Stimulated activated CD8-positive, alpha-beta memory T cell treated with anti-CD3 and anti-CD28 coated beads, Interleukin-15, amount 100 ng/mL, for 4 hours (primary cell): ENCODE data around the gene KCNIP3.
"Not testable (repeated sequence)": the region's sequence is repeated elsewhere in the genome, so short reads cannot be mapped to it uniquely, and the experiment has no call there.

Experiments used
- DNase-seq, 2 donors: peaks; one replicate each; pipeline ENCODE4 v3.0.0-alpha.2; 2020; ENCODE audit warnings: low read depth in 2 of 2

Gene KCNIP3

DNA sequence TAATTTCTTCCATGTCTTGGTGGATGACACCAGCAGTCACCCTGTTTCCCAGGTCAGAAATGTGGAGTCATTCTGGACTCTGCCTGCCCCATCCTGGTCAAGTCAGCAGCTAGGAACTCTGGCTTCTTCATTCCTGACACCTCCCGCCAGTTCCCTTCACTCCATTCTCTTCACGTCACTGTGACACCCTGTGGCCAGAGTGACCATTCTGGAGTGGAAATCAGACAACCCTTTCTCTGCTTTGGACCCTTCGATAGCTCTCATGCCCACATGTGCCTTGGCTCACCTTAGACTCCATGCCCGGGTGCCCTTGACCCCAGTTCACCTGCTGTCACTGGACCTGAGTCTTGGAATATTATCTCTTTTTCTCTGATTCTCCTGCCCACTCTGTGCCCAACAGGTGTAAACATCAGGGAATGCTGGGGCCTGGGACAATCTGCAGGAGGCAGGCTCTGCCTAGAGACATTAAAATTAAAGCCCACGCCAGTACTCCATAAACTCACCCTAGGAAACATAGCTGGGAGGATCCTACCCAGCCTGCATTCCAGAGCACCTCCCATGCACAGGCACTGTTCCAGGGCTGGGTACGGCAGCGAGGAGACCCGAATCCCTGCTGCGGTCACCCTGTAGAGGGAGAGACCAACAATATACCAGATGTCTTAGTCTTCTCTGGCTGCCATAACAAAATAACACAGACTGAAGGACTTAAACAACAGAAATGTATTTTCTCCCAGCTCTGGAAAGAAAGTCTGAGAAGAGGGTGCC, 64.3 kb downstream of the KCNIP3 start:
- no peak for DNase-seq

DNA sequence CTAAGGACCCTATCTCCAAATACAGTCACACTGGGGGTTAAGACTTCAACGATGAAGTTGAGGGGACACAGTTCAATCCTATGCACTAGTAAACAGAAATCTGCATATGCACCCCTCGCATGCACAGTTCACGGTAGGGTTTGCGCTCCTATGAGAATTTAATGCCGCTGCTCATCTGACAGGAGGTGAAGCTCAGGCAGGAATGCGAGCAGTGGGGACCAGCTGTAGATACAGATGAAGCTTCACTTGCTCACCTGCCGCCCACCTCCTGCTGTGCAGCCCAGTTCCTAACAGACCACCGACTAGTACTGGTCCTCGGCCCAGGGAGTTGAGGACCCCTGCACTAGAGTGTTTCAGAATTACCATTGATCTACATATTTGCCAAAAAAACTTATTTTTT, 65.3 kb downstream of the KCNIP3 start:
- no peak for DNase-seq

DNA sequence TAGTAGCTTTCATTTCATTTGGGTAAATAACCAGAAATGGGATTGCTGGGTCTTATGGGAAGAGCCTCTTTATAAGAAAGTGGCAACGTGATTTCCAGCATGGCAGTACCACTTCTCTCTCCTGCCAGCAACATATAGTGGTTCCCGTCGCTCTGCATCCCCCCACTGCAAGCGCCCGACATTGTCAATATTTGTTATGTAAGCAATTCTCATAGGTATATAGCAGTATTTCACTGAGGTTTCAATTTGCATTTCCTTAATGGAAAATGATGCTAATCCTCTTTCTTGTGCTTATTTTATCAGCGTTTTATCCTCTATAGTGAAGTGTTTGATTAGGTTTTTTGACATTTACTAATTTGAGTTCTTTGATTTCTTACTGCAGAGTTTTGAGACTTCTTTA, 69.4 kb downstream of the KCNIP3 start:
- DNase-seq, result no peak

DNA sequence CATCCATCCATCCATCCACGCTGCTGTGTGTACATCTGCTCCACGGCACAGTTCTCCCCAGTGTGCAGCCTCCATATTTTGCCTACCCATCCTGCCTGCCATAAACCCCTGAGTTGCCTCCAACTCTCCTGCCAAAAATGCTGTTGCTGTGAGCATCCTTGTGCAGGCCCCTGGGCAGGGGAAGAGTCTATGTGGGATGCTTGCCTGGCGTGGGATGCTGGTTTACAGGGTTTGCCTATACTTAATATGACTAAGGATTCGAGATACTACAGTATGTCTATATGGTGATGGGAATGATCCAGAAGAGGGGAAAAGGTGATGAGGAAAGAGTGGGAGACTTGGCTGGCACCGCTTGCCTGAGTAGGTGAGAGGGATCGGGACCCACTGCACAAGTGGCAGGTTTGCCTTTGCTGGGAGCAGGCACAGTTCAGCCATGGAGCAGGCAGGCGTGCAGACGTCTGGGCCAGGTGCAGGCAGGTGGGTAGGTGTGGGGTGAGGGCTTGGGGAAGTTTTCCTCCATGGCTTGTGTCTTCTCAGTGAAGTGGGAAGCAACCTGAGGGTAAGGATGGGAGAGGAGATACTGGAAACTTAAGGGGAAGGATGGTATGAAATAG, 75.2 kb downstream of the KCNIP3 start:
- DNase-seq, result no peak

DNA sequence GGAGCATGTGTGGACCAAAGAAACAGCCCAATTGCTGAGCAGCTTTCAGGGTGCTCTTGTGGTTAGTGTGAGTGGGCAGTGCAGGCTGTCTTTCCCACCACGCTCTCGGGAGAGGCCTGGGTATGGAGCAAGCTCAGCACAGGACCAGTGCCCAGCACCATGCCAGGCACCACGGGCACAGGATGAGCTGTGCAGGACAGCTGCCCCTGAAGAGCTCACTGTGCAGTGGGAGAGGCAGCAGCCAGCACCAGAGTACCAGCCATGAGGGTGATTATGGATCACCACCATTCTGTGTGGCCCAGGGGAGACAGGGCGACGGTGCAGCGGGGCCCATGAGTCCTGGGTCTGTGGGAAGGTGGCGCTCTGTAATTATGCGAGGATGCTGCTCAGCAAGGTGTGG, 75.7 kb downstream of the KCNIP3 start:
- DNase-seq, result no peak

DNA sequence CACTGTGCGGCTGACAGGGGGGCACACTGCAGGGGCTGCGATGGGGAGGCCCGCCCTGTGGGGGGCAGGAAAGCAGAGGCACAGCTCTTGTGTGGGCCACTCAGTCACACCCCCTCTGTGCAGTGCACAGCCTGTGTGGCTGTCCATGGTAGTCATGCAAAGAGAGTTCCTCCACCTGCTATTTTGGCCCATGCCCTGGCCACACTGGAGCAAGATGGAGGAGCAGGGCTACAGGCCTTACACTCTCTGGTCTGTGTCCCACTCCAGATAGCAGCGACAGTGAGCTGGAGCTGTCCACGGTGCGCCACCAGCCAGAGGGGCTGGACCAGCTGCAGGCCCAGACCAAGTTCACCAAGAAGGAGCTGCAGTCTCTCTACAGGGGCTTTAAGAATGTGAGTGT, 76.9 kb downstream of the KCNIP3 start:
- DNase-seq, result no peak

GRCh38 chr2:95374451-95374920, 77.3 kb downstream of the KCNIP3 start:
- no peak for DNase-seq

DNA sequence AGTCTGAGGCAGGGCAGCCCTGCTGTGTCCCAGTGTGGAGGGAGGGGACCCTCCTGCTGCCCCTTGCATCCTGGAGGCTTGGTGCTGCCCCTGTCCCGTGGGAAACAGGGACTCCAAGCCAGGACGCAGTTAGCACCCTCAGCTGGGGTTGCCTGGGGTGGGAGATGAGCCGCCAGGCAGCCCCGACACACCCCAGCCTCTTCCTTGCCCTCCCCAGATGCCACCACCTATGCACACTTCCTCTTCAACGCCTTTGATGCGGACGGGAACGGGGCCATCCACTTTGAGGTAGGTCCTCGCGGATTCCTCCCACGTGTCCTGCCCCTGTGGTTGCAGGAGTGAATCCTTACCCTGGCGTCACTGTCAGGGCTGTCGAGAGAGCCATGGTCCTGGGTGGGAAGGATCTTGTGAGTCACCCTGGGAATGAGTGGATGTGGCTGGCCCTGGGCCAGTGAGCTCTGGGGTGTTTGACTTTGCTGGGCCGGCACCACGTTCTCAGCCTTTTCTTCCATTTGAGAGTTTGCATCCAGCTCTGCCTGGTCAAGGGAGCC, 77.8 kb downstream of the KCNIP3 start:
- no peak for DNase-seq

DNA sequence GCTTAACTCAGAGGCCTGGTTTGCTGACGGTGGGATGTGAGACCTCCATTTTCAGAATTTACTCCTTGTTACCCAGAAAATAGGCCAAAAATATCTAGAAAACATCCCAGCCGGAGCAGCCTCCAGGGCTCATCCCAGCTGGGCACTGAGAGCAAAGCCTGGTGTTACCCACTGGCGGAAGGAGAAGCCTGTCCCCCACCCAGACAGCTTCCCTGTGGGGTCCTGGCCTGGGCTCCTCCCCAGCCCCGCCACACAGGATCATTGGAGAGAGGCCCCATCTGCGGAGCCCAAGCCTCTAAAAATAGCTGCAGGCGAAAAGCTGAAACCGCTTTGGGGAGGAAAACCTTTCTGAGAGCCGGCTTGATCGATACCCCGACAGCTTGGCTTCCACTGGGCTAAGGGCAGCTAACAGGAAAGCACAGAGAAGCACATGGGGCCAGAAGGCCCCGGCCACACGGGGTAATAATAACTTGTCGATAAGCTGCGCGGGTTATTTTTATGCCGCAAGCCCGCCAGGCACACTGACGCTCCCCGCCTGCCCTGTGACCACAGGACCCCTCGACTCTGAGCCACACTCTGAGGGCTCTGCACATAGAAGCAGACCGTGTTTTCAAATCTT, 78.5 kb downstream of the KCNIP3 start:
- no peak for DNase-seq

DNA sequence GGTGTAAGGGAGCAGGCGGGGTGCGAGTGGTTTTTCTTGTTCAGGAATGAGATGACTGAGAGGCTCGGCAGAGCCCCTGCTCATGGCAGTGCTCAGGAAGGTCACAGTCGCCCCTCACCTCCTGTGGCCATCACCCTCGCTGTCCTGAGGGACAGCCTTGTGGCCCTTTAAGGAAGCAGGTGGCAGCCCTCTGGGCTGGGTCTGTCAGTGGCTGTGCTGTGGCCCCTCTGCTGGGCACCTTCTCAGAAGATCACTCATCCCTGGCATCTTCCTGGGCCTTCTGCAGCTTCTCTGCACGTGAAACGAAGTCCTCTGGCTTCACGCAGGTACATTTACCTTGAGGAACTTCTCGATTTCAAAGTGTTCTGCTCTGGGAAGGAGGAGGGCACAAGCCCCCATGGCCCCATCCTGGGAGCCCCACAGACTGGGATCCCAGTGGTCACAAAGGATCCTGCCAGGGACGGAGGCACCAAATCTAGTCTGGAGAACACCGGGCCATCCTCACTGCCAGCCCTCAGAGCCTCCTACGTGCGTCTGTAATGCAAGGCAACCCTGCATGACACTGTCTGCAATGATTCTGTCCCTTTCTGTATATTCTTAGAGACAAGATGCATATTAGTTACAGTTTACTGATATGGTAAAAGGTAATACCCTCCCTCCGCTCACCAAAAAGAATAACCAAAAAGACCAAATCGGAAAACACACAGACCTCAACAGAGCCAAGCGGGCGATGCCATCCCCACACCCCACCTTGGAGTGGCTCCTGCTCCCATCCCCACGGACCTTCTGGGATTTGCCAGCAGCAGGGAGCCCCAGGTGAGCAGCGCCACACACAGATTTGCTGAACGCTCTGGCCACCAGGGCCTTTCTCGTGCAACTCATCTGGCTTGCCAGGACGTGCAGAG, 79.4 kb downstream of the KCNIP3 start:
- no peak for DNase-seq

DNA sequence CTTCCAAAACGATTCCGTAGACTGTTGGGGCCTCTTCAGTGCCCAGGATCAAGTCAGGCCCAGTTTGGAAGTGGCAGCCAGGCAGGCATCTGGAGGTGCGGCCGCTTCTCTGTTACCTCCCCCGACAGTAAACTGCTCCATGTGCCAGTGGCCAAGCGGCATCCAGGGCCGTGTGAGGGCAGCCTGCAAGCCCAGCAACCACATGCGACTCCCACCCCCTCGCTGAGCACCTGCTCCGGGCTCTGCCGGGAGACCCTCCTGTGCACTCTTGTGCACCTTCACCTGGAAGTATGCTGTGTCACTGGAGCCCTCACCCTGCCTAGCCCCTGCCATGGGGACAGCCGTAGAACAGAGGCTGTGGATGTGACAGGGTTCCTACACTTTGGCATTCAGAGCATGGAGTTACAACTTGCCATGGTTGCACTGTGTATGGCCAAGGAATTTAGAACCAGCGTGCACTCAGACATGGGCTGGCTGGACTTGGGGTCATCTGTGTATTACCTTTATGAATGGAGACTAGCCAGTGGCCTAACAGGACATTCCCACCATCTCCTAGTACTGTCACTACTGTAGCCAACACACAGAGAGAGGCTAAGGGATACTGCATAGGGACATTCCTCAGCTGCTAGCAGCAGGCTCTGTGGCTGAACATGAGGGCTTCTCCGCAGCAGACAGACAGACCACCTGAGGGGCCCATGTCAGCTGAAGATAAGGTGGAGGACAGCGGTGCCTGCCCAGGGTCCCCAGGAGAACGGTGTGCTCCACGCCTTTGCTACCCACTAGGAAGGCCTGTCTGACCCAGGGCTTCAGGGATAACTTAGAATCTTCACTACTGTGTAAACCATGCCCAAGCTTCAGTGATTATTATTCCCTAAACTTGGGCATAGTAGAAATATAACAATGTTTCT, 80.3 kb downstream of the KCNIP3 start:
- DNase-seq, result no peak

DNA sequence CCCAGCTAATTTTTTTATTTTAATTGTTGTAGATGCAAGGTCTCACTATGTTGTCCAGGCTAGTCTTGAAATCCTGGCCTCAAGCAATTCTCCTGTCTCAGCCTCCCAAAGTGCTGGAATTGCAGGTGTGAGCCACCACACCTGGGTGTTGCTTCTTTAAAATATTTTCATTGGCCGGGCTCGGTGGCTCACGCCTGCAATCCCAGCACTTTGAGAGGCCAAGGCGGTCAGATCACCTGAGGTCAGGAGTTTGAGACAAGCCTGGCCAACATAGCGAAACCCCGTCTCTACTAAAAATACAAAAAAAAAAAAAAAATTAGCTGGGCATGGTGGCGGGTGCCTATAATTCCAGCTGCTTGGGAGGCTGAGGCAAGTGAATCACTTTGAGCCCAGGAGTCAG, 81.1 kb downstream of the KCNIP3 start:
- DNase-seq, result not testable (repeated sequence)

GRCh38 chr2:95379371-95379831, 82.3 kb downstream of the KCNIP3 start:
- no peak for DNase-seq

- no peak for DNase-seq
Measured at GRCh38 chr2:95380280-95380679, 83.1 kb downstream of the KCNIP3 start.

DNA sequence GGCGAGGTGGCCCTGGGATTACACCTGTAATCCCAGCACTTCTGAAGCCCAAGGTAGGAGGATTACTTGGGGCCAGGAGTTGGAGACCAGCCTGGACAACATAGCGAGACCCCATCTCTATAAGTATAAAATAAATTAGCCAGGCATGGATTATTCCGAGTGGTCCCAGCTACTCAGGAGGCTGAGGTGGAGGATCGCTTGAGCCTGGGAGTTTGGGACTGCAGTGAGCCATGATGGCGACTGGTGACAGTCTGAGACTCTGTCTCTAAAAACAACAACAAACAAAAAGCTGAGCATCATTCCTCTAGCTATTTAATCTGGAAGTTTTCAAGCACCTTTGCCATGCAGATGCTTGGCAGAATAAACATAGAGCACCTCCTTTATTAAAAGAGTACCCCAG, 83.6 kb downstream of the KCNIP3 start:
- no peak for DNase-seq

DNA sequence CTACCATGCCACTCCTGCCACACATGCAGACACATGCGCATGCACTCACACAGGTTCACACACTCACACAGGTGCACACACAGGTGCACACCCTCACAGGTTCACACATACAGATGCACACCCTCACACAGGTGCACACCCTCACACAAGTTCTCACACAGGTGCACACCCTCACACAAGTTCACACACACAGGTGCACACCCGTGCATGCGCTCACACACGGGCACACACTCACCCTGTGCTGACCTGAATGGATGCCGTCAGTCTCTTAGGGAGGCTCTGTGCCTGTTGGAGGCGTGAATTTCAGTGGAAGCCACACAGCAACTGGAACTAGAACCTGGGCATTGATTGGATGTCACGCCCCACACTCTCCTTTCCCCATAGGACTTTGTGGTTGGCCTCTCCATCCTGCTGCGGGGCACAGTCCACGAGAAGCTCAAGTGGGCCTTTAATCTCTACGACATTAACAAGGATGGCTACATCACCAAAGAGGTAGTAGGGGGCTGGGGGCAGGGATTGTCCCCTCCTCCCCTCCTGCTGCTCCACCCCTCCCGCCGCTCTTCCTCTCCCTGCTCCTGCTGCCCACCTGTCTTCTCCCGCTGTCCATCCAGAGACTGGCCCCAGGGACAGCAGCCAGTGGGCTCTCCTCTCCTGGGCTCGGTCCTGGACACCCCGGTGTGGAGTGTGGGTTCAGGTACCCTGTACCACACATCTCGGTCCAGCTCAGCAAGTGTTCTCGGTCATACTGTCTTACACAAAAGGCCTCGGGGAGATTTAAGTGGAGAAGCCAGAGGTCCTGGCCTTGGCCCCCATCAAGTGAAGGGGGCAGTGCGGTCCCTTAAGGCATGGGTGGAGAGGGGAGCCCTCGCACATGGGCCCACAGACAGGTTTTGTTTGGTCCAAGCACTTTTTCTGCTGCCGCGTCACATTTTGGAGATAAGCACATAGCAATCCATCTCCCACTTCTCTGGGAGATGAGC, 84.4 kb downstream of the KCNIP3 start:
- no peak for DNase-seq

GRCh38 chr2:95382192-95382591, 85.0 kb downstream of the KCNIP3 start:
- DNase-seq, result no peak

DNA sequence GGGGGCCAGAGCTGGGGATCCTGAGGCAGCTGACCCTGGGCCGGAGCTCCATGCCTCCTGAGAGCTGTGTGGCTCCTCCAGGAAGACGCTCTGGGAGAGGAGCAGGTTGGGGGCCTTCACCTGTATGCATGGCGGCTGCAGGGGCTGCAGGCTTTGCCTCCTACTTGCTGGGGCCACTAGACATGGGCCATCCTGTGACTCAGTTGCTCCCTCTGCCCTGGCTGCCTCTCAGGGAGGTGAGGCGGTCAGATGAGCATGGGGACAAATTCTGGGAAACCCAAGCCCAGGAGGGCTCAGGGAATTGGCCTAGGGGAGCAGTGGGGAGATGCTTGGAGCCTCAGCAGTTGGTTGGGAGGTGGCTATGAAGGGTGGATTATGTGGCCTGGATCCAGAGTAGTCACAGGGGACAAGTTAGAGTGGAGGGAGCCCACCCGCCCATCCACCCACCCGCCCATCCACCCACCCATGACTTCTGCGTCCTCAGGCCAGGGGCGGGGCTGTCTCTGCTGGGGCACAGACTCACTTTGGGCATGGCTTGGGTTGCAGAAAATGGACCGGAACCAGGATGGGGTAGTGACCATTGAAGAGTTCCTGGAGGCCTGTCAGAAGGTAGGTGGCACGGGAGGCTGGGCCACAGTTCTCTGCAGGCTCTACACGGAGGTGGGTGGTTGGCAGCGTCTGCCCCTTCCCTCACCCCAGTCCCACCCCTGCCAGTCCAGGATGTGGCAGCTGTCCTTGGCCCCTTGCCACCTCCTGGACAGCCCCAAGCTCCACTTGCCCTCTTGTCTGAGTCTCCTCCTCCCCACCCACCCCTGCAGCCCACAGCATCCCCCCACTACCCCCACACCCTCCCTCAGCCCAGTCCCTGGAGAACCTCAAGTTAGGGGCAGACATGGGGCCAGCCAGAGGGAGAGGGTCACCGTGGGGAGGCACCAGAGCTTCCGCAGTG, 85.8 kb downstream of the KCNIP3 start:
- no peak for DNase-seq
